K562 (cell line): ENCODE data around the gene FN3KRP. TPM values are rescaled to one million over a fixed set of nuclear protein-coding genes. Genes with fewer than 3 reads are reported as not detected.

ENCODE experiments used
- ATAC-seq: fragments of 200-7000 bp; cut with Tn5 transposase; 3 replicates; pipeline ENCODE4 v1.9.1; 2020; ENCODE audit warnings: moderate library complexity
- BruUV-seq: library from RNA; stranded (reverse); fragments of 400-500 nt; replicated peaks from 2 replicates; lab custom pipeline; 2021; lab: Mats Ljungman, UMichigan
- CTCF ChIA-PET: fragments of 300-600 bp; formaldehyde crosslinking; extraction: SDS; loops from one replicate; lab custom pipeline; 2021; ENCODE audit warnings: low intra/inter-chr PET ratio; lab: Yijun Ruan, JAX
- POLR2A ChIA-PET: fragments of 300-600, 350-650 bp; sonication (Branson Sonifier 250); formaldehyde crosslinking; extraction: SDS; loops from one replicate; lab custom pipeline; 2021; ENCODE audit warnings: antibody characterized with exemption, inconsistent platforms; lab: Yijun Ruan, JAX
- DNase-seq, 4 experiments: peaks; one replicate each; pipeline versions ENCODE4 v3.0.0 to v3.0.0-alpha.2; 2011 to 2018; ENCODE audit warnings: low spot score in 3 of 4, mixed read lengths in 3 of 4; ENCODE audit errors: extremely low read depth in 1 of 4
- FAIRE-seq: peaks from 2 replicates; lab custom pipeline; 2011; peaks lifted over from hg19 to GRCh38; lab: Jason Lieb, UNC
- H2AFZ ChIP-seq: 2 replicates; pipeline ENCODE4 v1.6.0; 2011; ENCODE audit warnings: low read depth, low read length, control low read depth, inconsistent platforms
- H3K27ac ChIP-seq: fragments of 200-600 bp; 3 replicates; pipeline ENCODE4 v1.8.0; 2011; ENCODE audit warnings: low read depth, mild to moderate bottlenecking, control low read depth, inconsistent platforms, low read length, moderate library complexity, mixed read lengths; ENCODE audit errors: extremely low read depth
- H3K27me3 ChIP-seq, 2 experiments: fragments of 300-600 bp in 1 of 2; 2 replicates in 1 of 2; 3 replicates in 1 of 2; pipeline versions ENCODE4 v1.6.0 to v1.8.0; 2011; ENCODE audit warnings: inconsistent platforms in 2 of 2, low read length in 2 of 2, mild to moderate bottlenecking in 1 of 2, mixed read lengths in 1 of 2, moderate library complexity in 1 of 2; ENCODE audit not compliant: control insufficient read depth in 2 of 2, insufficient read depth in 2 of 2
- H3K36me3 ChIP-seq: fragments of 300-600 bp; 3 replicates; pipeline ENCODE4 v1.8.0; 2011; ENCODE audit warnings: mild to moderate bottlenecking, low read length, inconsistent platforms; ENCODE audit not compliant: control insufficient read depth, insufficient read depth
- H3K4me1 ChIP-seq, 2 experiments: fragments of 200-600 bp in 1 of 2; replicated peaks in 1 of 2; 2 replicates in 1 of 2; 3 replicates in 1 of 2; pipeline versions ENCODE4 v1.5.1 to v1.8.0; 2011; ENCODE audit warnings: inconsistent platforms in 2 of 2, low read length in 2 of 2, mild to moderate bottlenecking in 1 of 2, mixed read lengths in 1 of 2, moderate library complexity in 1 of 2; ENCODE audit not compliant: control insufficient read depth in 2 of 2, insufficient read depth in 2 of 2
- H3K4me2 ChIP-seq: 2 replicates; pipeline ENCODE4 v1.6.1; 2011; ENCODE audit warnings: low read length, control low read depth, inconsistent platforms, mixed read lengths; ENCODE audit not compliant: insufficient read depth
- H3K4me3 ChIP-seq: fragments of 200-600 bp; sonication (generic), shearing (Covaris generic); 2 replicates; pipeline ENCODE4 v1.5.1; 2016; ENCODE audit warnings: control low read depth, inconsistent platforms
- H3K79me2 ChIP-seq: fragments of 200-600 bp; 3 replicates; pipeline ENCODE4 v1.8.0; 2011; ENCODE audit warnings: low read length, inconsistent platforms; ENCODE audit not compliant: control insufficient read depth, insufficient read depth
- H3K9ac ChIP-seq, 2 experiments: 2 replicates each; pipeline versions ENCODE4 v1.6.0 to v1.6.1; 2011; ENCODE audit warnings: low read depth in 2 of 2, low read length in 2 of 2, control low read depth in 1 of 2, inconsistent platforms in 1 of 2, mild to moderate bottlenecking in 1 of 2, mixed read lengths in 1 of 2; ENCODE audit not compliant: insufficient read depth in 1 of 2
- H3K9me1 ChIP-seq: one replicate; pipeline ENCODE4 v1.6.0; 2011; ENCODE audit warnings: inconsistent platforms, mild to moderate bottlenecking, low read length, moderate library complexity; ENCODE audit not compliant: control insufficient read depth, insufficient read depth
- H3K9me3 ChIP-seq: replicated peaks from 2 replicates; pipeline ENCODE4 v1.5.1; 2011; ENCODE audit warnings: low read depth, low read length, inconsistent platforms; ENCODE audit not compliant: control insufficient read depth, insufficient read depth
- H4K20me1 ChIP-seq: replicated peaks from 2 replicates; pipeline ENCODE4 v1.6.1; 2011; ENCODE audit warnings: low read length, inconsistent platforms, mixed read lengths; ENCODE audit not compliant: control insufficient read depth, insufficient read depth
- ARID2 ChIP-seq: fragments of 450-650 bp; IDR thresholded peaks from 2 replicates; pipeline ENCODE4 v1.6.1; 2017; ENCODE audit warnings: antibody characterized with exemption, mild to moderate bottlenecking
- ARID3B ChIP-seq: fragments of 250-450 bp; sonication (Bioruptor Pico); IDR thresholded peaks from 2 replicates; pipeline ENCODE4 v1.4.0; 2020; ENCODE audit warnings: borderline replicate concordance
- CXXC5 ChIP-seq: fragments of 250-450 bp; sonication (Bioruptor Pico); IDR thresholded peaks from 2 replicates; pipeline ENCODE4 v1.8.0; 2022; ENCODE audit warnings: inconsistent platforms, mild to moderate bottlenecking, moderate library complexity
- ELF4 ChIP-seq: fragments of 450-650 bp; formaldehyde crosslinking; IDR thresholded peaks from 2 replicates; pipeline ENCODE4 v1.4.0; 2022; ENCODE audit warnings: missing genetic modification characterization
- HOMEZ ChIP-seq: fragments of 250-450 bp; sonication (Bioruptor Pico); IDR thresholded peaks from 2 replicates; pipeline ENCODE4 v1.4.0; 2020; ENCODE audit warnings: mild to moderate bottlenecking, moderate library complexity
- NR1H2 ChIP-seq: sonication (generic); formaldehyde crosslinking; IDR thresholded peaks from 2 replicates; pipeline ENCODE4 v1.4.0; 2020; ENCODE audit warnings: mild to moderate bottlenecking, missing genetic modification reagents
- SMARCA5 ChIP-seq: fragments of 450-650 bp; IDR thresholded peaks from 2 replicates; pipeline ENCODE4 v1.6.1; 2016
- THAP7 ChIP-seq: fragments of 250-450 bp; sonication (Bioruptor Pico); IDR thresholded peaks from 2 replicates; pipeline ENCODE4 v1.5.0; 2021
- U2AF1 ChIP-seq: fragments of 200-400 bp; formaldehyde crosslinking; optimal IDR thresholded peaks from 2 replicates; pipeline ENCODE3; 2017; ENCODE audit warnings: mild to moderate bottlenecking, low read depth, low read length, moderate library complexity
- ZNF79 ChIP-seq: fragments of 250-450 bp; sonication (Bioruptor Pico); IDR thresholded peaks from 2 replicates; pipeline ENCODE4 v1.4.0; 2020; ENCODE audit warnings: low read depth, mild to moderate bottlenecking, moderate library complexity
- WGBS: fragments of 100-300 bp; shearing (Covaris generic); methylation state at CpG from one replicate; pipeline ENCODE4 v1.1.6; 2016; ENCODE audit warnings: low coverage, mixed read lengths; ENCODE audit not compliant: insufficient coverage; ENCODE audit errors: missing lambda C conversion rate; 5-methylcytosine and 5-hydroxymethylcytosine counted together
- in situ Hi-C: fragments of 300-500 bp; cut with MboI; formaldehyde crosslinking; loops from 4 replicates; pipeline ENCODE4 v1.15.0; 2018; ENCODE audit warnings: inconsistent platforms, mixed read lengths
- intact Hi-C: fragments of 100-400 bp; cut with micrococcal nuclease; formaldehyde crosslinking; loops from 2 replicates; pipeline ENCODE4 v1.14.2; 2022
- polyA plus RNA-seq, 8 experiments: library from polyadenylated mRNA; depleted of rRNA in 4 of 8; stranded (reverse) in 5 of 8; unstranded in 3 of 8; fragments of >200 nt; fragmentation: Nextera tagmentation in 2 of 8; fragmentation: Illumina TruSeq in 1 of 8; extraction: Ambion mirVana in 2 of 8; extraction: Trizol in 1 of 8; gene quantifications; 2 replicates each; pipeline versions ENCODE4 v1.2.1 to v1.2.3, GENCODE V29; 2011 to 2014; ENCODE audit warnings: inconsistent platforms in 1 of 8, missing spikeins in 1 of 8
- total RNA-seq, 7 experiments: library from RNA; depleted of rRNA in 6 of 7; stranded (reverse); fragments of >200 nt in 6 of 7; fragmentation: Illumina TruSeq in 2 of 7; extraction: Trizol in 2 of 7; gene quantifications; 2 replicates each; pipeline versions ENCODE4 v1.2.1 to v1.2.3, GENCODE V29; 2011 to 2021; ENCODE audit warnings: low replicate concordance in 1 of 7

FN3KRP gene
- total and polyA plus RNA-seq, 9 of the 15 experiments (the other 6 are each of a cell fraction or from before 2014, with no cell fraction given), result 2.0 to 32.1 (median 24.9) TPM

GRCh38 chr17:82745524-82745923, 29.0 kb downstream of the FN3KRP start:
- H3K27me3 ChIP-seq, result no peaks in the 10 kb centered on the region
- peaks cover 0 to 13% of the 10 kb centered on the region in 2 experiments; a peak in 2 of 5 replicates for H3K4me1 ChIP-seq
- no peaks in the 10 kb centered on the region for H3K9me1 ChIP-seq
- POLR2A ChIA-PET, result interaction anchor here (0.6 kb wide), 1 partner anchor 227 kb away, joined by 3 read pairs; no protein-coding TSS in a partner anchor
- H2AFZ ChIP-seq, result no peak overlapping the region
- no TSS peak for BruUV-seq
- CTCF ChIA-PET, result no interaction called here
- DNase-seq (no peak), ATAC-seq (no peak), FAIRE-seq (no peak)
- H3K9me3 ChIP-seq, result peaks cover 30% of the 10 kb centered on the region
- in situ Hi-C loops (no loop called here), intact Hi-C loops (no loop called here)
- H4K20me1 ChIP-seq, result no peaks in the 10 kb centered on the region
- no peak overlapping the region for H3K4me3 ChIP-seq
- H3K27ac ChIP-seq, result no peak overlapping the region
- H3K36me3 ChIP-seq, result peaks cover 42% of the 10 kb centered on the region
- H3K4me2 ChIP-seq, result no peak overlapping the region
- TF ChIP-seq ARID2, result no peak
- no peak for TF ChIP-seq ARID3B (CRISPR knock-in tag)
- TF ChIP-seq THAP7 (CRISPR knock-in tag), result no peak
- TF ChIP-seq HOMEZ (CRISPR knock-in tag), result no peak
- no peak for TF ChIP-seq ZNF79
- TF ChIP-seq ELF4, result no peak
- TF ChIP-seq NR1H2 (CRISPR knock-in tag), result no peak
- TF ChIP-seq U2AF1, result no peak
- TF ChIP-seq CXXC5 (CRISPR knock-in tag), result no peak
- no peak for TF ChIP-seq SMARCA5
- H3K9ac ChIP-seq, result no peak overlapping the region
- no peaks in the 10 kb centered on the region for H3K79me2 ChIP-seq
- 32% methylated on average over 8 of the region's 8 CpGs for WGBS
